Mucosa of descending colon (tissue), 3 donors: ENCODE measurements around the gene SLC44A3. TPM values are rescaled to one million over a fixed set of nuclear protein-coding genes. Genes with fewer than 3 reads are reported as not detected.

Source experiments
- ATAC-seq: fragments of 200-7000 bp; cut with Tn5 transposase; one replicate; pipeline ENCODE4 v1.9.1; 2020; ENCODE audit warnings: mild to moderate bottlenecking, moderate library complexity
- DNase-seq, 3 donors: peaks; one replicate each; pipeline ENCODE4 v3.0.0-alpha.2; 2020
- H3K36me3 ChIP-seq: fragments of 200-600 bp; one replicate; pipeline ENCODE4 v1.8.0; 2021; ENCODE audit warnings: low read depth, mild to moderate bottlenecking
- H3K4me1 ChIP-seq: fragments of 200-600 bp; one replicate; pipeline ENCODE4 v1.8.0; 2021; ENCODE audit warnings: low read depth, mild to moderate bottlenecking
- H3K4me3 ChIP-seq: fragments of 200-600 bp; one replicate; pipeline ENCODE4 v1.8.0; 2021; ENCODE audit warnings: mild to moderate bottlenecking
- H3K9me3 ChIP-seq: fragments of 200-600 bp; one replicate; pipeline ENCODE4 v1.8.0; 2021; ENCODE audit warnings: mild to moderate bottlenecking
- CTCF ChIP-seq: fragments of 200-600 bp; IDR thresholded peaks from one replicate; pipeline ENCODE4 v1.8.0; 2022; ENCODE audit warnings: antibody characterized with exemption, mild to moderate bottlenecking
- intact Hi-C, 2 donors: fragments of 100-400 bp; cut with DNase I in 1 of 2; cut with micrococcal nuclease in 1 of 2; formaldehyde crosslinking; loops; one replicate each; pipeline versions ENCODE4 v1.11.0 to v1.11.1; 2022; cut with DNase I, micrococcal nuclease
- total RNA-seq, 3 donors: library from RNA; stranded (reverse); fragmentation: NEBNext Ultra II Directional in 2 of 3; extraction: Animal tissue kit (Norgen Biotek cat#: 25700) in 2 of 3; gene quantifications; one replicate each; pipeline versions ENCODE4 v1.2.1 to v1.2.4, GENCODE V29; 2021 to 2023
- donor health status: DM: no; HTN: no; CAD: no; lungs with moderate emphysema.
- donor health status: DM: no; HTN: no; CAD: no.
- donor health status: DM: no; HTN: yes; CAD: no.

Gene SLC44A3
- total RNA-seq, 3 donors from 2014 or later = 37.4 to 89.1 (median 49.5) TPM

- no peak overlapping the region for H3K4me3 ChIP-seq
- intact Hi-C loops = no loop called here
- H3K9me3 ChIP-seq = no peaks in the 10 kb centered on the region
- no peak for ATAC-seq
- DNase-seq = no peak
- TF ChIP-seq CTCF = no peak
- H3K36me3 ChIP-seq = no peaks in the 10 kb centered on the region
- peaks cover 4% of the 10 kb centered on the region for H3K4me1 ChIP-seq
Measured at GRCh38 chr1:94906382-94906781, 86.2 kb downstream of the SLC44A3 start.

GRCh38 chr1:94907136-94907535, 87.0 kb downstream of the SLC44A3 start:
- Histone ChIP-seq H3K4me3 (no peak overlapping the region), H3K4me1 (peaks cover 6% of the 10 kb centered on the region), H3K36me3 (no peaks in the 10 kb centered on the region), H3K9me3 (no peaks in the 10 kb centered on the region)
- intact Hi-C loops = no loop called here
- no peak for TF ChIP-seq CTCF
- ATAC-seq (no peak), DNase-seq (no peak)

GRCh38 chr1:94908190-94908589, 88.0 kb downstream of the SLC44A3 start:
- Histone ChIP-seq H3K4me1 (peaks cover 14% of the 10 kb centered on the region), H3K9me3 (no peaks in the 10 kb centered on the region), H3K36me3 (no peaks in the 10 kb centered on the region), H3K4me3 (no peak overlapping the region)
- ATAC-seq (no peak), DNase-seq (no peak)
- no peak for TF ChIP-seq CTCF
- intact Hi-C loops = no loop called here

GRCh38 chr1:94908965-94909364, 88.8 kb downstream of the SLC44A3 start:
- no peak overlapping the region for H3K4me3 ChIP-seq
- ATAC-seq = no peak
- H3K4me1 ChIP-seq = peaks cover 22% of the 10 kb centered on the region
- TF ChIP-seq CTCF = no peak
- intact Hi-C loops = no loop called here
- H3K9me3 ChIP-seq = no peaks in the 10 kb centered on the region
- H3K36me3 ChIP-seq = no peaks in the 10 kb centered on the region
- no peak for DNase-seq

- intact Hi-C loops = no loop called here
- no peaks in the 10 kb centered on the region for H3K9me3 ChIP-seq
- TF ChIP-seq CTCF = no peak
- no peak for ATAC-seq
- peaks cover 23% of the 10 kb centered on the region for H3K4me1 ChIP-seq
- no peak overlapping the region for H3K4me3 ChIP-seq
- no peak for DNase-seq
- H3K36me3 ChIP-seq = no peaks in the 10 kb centered on the region
Measured at GRCh38 chr1:94909486-94909885, 89.3 kb downstream of the SLC44A3 start.
